Cardiac fibroblast (primary cell): Measurements from ENCODE around the gene GRIK1.

Experiments used
- DNase-seq, 2 donors: peaks; one replicate each; pipeline versions ENCODE4 v3.0.0 to v3.0.0-alpha.2; 2010; ENCODE audit warnings: low read depth in 2 of 2
- H3K4me3 ChIP-seq, 2 donors: replicated peaks in 1 of 2; 1 replicate in 1 of 2; 2 replicates in 1 of 2; pipeline ENCODE4 v1.5.1; 2011; ENCODE audit warnings: low read depth in 2 of 2, low read length in 2 of 2, mild to moderate bottlenecking in 2 of 2, moderate library complexity in 1 of 2
- CTCF ChIP-seq: IDR thresholded peaks from one replicate; pipeline ENCODE4 v1.5.1; 2011; ENCODE audit warnings: low read depth, mild to moderate bottlenecking, low read length, inconsistent platforms

Gene GRIK1

GRCh38 chr21:29557200-29557599, 382.6 kb downstream of the GRIK1 start:
- TF ChIP-seq CTCF: no peak
- no peak overlapping the region for H3K4me3 ChIP-seq
- DNase-seq: peak in 1 of 2 donors; percentile 5

GRCh38 chr21:29555601-29556000, 384.2 kb downstream of the GRIK1 start:
- TF ChIP-seq CTCF: no peak
- no peak overlapping the region for H3K4me3 ChIP-seq
- DNase-seq: no peak

GRCh38 chr21:29550205-29550604, 389.6 kb downstream of the GRIK1 start:
- no peak for TF ChIP-seq CTCF
- no peak overlapping the region for H3K4me3 ChIP-seq
- DNase-seq: no peak

DNA sequence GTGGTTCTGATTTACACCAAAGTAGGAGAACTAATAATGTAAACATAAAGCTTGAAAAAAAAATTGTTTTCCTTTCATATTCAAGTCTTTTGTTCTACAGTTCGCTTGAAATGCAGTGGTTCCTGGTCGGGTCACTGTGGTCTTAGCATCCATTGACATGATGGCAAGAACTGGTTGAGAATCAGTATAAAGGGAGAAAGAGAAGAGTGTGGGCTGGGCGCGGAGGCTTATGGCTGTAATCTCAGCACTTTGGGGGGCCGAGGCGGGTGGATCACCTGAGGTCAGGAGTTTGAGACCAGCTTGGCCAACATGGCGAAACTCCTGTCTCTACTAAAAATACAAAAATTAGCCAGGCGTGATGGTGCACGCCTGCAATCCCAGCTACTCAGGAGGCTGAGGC, 390.2 kb downstream of the GRIK1 start:
- DNase-seq: no peak
- H3K4me3 ChIP-seq: no peak overlapping the region
- no peak for TF ChIP-seq CTCF

- no peak for DNase-seq
- no peak for TF ChIP-seq CTCF
- no peak overlapping the region for H3K4me3 ChIP-seq
These were observed 391.8 kb downstream of the GRIK1 start for GRCh38 chr21:29547998-29548397.

DNA sequence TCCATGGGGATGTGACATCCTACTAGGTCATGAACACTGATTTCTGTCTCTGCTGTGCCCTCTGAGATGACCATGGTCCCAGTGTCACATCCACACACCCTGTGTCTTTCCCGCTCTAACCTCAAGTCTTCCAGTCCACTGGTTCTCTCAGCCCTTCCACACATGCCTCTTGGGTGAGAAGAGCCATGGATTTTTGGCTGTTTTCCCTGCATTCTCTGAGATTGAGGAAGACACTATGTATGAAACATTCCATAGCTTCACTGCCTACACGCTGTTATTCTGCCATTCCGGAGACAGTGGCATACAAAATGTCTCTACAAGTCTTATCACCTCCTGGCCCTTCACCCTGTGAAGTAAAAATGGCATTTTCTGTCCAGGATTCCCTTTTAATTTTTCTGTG, 393.7 kb downstream of the GRIK1 start:
- DNase-seq: peak in 1 of 2 donors; percentile 4
- no peak for TF ChIP-seq CTCF
- H3K4me3 ChIP-seq: no peak overlapping the region

DNA sequence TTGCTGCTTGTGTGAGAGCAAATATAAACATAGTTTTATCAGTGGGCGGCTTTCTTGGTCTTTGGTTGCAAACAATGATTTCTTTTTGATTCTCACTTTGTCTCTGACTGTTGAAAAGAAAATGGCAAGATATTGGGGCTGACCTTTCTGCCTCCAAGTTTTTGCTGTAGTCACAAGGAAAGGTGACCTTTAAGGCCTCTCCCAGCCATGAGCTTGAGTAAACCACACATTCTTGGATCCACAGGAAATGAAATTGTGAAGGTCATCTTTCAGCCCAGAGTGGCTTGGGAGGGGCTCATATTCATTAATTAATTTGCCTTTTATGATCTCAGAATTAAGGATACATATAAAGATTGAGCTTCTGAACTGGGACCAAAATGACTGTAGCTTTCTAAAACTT, 399.5 kb downstream of the GRIK1 start:
- TF ChIP-seq CTCF: no peak
- H3K4me3 ChIP-seq: no peak overlapping the region
- no peak for DNase-seq
